GM19324 (cell line): ENCODE data around the gene SMIM44.

ENCODE experiments used
- ATAC-seq: cut with Tn5 transposase; IDR thresholded peaks from one replicate; pipeline ENCODE4 v1.9.1; 2021; ENCODE audit warnings: mild to moderate bottlenecking, moderate library complexity; ENCODE audit not compliant: unreplicated experiment, low FRiP score

The SMIM44 gene

GRCh38 chr19:3479177-3479833, 3.9 kb downstream of the SMIM44 start:
- ATAC-seq = no peak

- no peak for ATAC-seq
These were observed 4.6 kb downstream of the SMIM44 start for GRCh38 chr19:3478409-3479176.

- no peak for ATAC-seq
These were observed 5.3 kb downstream of the SMIM44 start for GRCh38 chr19:3477951-3478350.

- ATAC-seq = no peak
These were observed 5.7 kb downstream of the SMIM44 start for GRCh38 chr19:3477506-3477905.

- no peak for ATAC-seq
These were observed 6.4 kb downstream of the SMIM44 start for GRCh38 chr19:3476830-3477229.

- ATAC-seq = no peak
These were observed 7.8 kb downstream of the SMIM44 start for GRCh38 chr19:3475449-3475848.

GRCh38 chr19:3474614-3475013, 8.6 kb downstream of the SMIM44 start:
- ATAC-seq = no peak

GRCh38 chr19:3474010-3474409, 9.2 kb downstream of the SMIM44 start:
- ATAC-seq = no peak

- ATAC-seq = no peak
These were observed 11.1 kb downstream of the SMIM44 start for GRCh38 chr19:3471954-3472655.

GRCh38 chr19:3470500-3471128, 12.6 kb downstream of the SMIM44 start:
- no peak for ATAC-seq

- no peak for ATAC-seq
These were observed 13.4 kb downstream of the SMIM44 start for GRCh38 chr19:3469638-3470499.

GRCh38 chr19:3468211-3468610, 15.0 kb downstream of the SMIM44 start:
- ATAC-seq = no peak

- no peak for ATAC-seq
These were observed 15.6 kb downstream of the SMIM44 start for GRCh38 chr19:3467437-3468198.

- no peak for ATAC-seq
These were observed 16.6 kb downstream of the SMIM44 start for GRCh38 chr19:3466635-3467034.

GRCh38 chr19:3465552-3465951, 17.7 kb downstream of the SMIM44 start:
- no peak for ATAC-seq

GRCh38 chr19:3464587-3465235, 18.5 kb downstream of the SMIM44 start:
- ATAC-seq = no peak

- ATAC-seq = no peak
These were observed 19.3 kb downstream of the SMIM44 start for GRCh38 chr19:3463714-3464586.
